HG03280 (cell line): ENCODE results near the gene CPNE9.
"Not testable (repeated sequence)": the region's sequence is repeated elsewhere in the genome, so short reads cannot be mapped to it uniquely, and the experiment has no call there.

Experiments
- ATAC-seq: cut with Tn5 transposase; IDR thresholded peaks from one replicate; pipeline ENCODE4 v1.9.1; 2021; ENCODE audit warnings: mild to moderate bottlenecking, moderate library complexity; ENCODE audit not compliant: unreplicated experiment

Gene CPNE9

DNA sequence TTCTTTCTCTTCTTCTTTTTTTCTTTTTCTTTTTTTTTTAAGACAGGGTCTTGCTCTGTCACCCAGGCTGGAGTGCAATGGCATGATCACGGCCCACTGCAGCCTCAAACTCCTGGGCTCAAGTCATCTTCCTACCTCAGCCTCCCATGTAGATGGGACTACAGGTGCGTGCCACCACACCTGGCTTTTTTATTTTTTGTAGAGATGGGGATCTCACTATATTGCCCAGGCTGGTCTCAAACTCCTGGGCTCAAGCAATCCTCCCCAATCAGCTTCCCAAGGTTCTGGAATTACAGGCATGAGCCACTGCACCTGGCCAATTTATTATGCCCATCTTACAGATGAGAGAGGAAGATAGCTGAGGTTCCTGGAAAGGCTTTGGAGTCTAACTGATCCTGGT is 67.4 kb downstream of the CPNE9 start:
- ATAC-seq, result not testable (repeated sequence)

DNA sequence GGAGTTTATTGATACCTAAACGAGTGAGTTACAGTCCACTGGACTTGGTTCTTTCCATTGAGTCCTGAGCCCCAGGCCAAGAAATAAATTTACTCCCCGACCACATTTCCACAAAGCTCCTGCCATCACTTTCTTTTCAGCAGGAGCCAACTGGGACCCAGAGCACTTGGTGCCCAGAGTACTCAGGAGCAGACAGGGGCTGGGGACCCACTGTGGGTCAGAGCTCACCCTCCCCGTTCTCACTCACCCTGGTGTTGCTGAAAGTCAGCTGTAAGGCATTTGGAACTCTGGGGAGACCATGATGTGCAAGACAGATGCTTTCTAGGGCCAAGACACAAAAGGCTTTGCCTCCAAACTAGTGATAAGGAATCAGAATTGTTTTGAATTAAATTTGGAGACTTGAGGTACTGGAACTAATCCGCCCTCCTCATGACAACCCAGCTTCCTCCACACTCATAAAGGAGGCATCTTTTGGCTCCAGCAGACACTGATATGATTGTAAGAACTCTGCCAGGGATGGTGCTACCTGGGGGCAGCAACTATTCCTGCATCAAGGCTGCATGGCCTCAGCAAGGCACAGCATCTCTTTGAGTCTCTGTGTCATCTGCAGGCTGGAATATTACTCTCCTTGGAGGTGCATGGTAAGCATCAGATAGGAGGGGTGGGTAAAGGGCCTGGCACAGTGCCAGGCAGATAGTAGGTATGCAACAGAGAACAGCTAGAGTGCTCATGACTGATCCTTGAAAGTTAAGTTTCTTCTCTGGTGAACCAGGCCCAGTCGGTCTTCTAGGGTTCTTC is 73.5 kb downstream of the CPNE9 start:
- no peak for ATAC-seq

GRCh38 chr3:9777694-9778021 is 74.0 kb downstream of the CPNE9 start:
- ATAC-seq, result no peak

- ATAC-seq, result no peak
Observed at GRCh38 chr3:9778143-9779074, 74.8 kb downstream of the CPNE9 start.

- ATAC-seq, result no peak
Observed at GRCh38 chr3:9779075-9779593, 75.5 kb downstream of the CPNE9 start.
